NCI-H748 treated with DMSO at 0.1 percent for 48 hours (cell line): ENCODE data around the gene FTO.

Experiments used
- DNase-seq: peaks from one replicate; lab custom pipeline; 2025; lab: John Stamatoyannopoulos, UW

Gene FTO

DNA sequence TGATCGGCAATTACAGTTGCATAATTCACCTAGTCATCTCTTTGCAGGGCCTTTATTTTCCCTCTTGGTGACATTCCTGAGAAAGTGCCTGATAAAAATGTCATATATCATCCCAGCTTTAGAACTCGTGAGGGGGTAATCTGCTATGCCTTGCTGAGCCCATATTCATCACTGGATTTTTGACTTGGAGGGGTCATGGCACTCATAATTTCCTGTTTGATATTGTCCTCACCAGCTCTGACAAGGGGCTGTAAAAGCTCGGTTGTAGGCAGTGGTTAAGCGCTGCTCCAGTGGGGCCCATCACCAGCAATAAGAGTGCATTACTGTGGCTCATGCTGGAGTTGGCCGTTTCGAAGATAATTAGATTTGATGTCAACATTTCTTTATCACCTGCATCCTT lies 355.4 kb downstream of the FTO start:
- DNase-seq, result peak; percentile 48

GRCh38 chr16:54060599-54061421 lies 356.9 kb downstream of the FTO start:
- no peak for DNase-seq

DNA sequence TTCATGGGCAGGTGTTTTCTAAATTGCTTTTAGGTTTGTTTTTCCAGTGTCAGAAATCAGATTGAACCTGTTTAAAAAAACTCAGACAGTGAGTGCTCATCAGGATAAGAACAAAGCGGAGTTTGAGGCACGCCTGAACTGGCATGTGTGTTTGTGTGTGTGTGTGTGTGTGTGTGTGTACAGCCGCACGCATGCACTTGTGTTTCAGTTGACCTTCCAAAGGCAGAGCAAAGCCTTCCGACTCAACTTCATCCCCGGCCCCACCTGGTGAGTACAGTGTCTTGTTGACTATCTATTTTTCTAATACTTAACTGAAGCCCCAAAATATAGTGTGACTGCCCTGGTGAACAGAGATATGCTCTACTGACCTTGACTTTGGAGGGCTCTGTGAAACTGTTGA lies 357.5 kb downstream of the FTO start:
- no peak for DNase-seq

- peak; percentile 83 for DNase-seq
These were observed 358.7 kb downstream of the FTO start for GRCh38 chr16:54062361-54063278.

- no peak for DNase-seq
These were observed 359.4 kb downstream of the FTO start for GRCh38 chr16:54063279-54063773.

DNA sequence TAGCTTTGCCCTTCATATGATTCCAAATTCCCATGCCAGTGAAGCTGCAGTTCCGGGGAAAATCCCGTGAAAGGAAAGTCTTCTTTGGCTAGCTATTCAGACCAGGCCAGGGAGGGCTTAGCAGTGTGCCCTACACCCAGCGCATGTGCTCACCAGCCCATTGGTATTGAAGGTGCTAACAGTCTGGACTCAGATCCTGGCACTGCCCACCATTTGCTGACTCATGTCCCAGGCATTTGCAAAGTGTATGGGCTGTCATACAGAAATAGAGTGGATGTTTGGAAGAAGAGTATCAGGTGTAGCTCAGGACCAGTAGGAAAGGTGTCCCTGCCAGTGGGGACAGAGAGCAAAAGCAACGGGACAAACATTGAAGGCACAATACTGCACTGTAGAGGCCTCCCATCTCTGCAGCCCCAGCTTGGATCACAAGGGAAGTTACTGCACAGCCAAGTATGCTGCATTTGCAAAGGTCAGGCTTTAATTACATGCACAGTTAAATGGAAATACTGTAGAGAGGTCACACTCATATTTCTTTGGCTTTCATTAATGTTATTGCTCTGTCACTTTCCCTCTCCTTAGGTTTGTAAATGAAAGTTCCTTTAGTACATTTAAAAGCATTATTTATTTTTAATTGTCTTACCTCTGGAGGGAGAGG lies 362.6 kb downstream of the FTO start:
- DNase-seq, result no peak

GRCh38 chr16:54067322-54068065 lies 363.5 kb downstream of the FTO start:
- no peak for DNase-seq

DNA sequence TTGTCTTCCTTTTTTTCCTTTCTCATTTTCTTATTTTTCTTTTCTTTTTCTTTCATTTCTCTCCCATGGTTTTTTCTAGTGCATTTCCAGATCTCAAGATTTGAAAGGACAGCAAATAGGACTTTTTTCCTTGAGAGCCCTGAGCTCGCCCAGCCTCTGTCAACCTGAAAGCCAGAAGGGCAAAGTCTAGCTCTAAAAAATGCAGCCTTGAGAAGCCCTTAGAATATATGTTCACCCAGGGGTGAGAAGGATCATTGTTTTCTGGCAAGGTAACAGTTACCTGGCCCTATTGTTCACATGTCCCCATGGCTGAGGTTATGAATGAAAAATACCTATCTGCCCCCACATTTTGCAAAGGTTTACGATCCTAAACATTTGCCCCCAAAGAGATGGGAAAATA lies 364.3 kb downstream of the FTO start:
- DNase-seq, result no peak

GRCh38 chr16:54069601-54070239 lies 365.8 kb downstream of the FTO start:
- no peak for DNase-seq

GRCh38 chr16:54070789-54071343 lies 366.9 kb downstream of the FTO start:
- DNase-seq, result no peak

GRCh38 chr16:54071514-54071913 lies 367.6 kb downstream of the FTO start:
- no peak for DNase-seq

DNA sequence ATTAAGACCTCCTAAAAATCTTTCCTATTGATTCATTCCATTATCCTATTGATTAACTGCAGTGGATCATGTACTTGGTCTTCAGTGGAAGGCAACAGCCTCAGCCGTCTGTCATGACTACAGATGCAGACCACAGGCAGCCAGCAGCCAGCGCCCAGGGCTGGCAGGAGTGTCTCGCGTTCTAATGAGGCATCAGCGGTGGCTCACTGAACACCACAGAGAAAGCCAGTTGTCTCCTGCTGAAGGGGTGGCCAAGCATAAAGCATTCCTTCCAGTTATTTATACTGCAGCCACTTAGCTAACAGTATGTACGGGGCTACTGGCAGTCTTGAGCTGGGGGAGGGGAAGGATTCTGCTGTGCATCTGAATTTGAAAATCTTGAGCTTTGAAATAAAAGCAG lies 368.3 kb downstream of the FTO start:
- no peak for DNase-seq

DNA sequence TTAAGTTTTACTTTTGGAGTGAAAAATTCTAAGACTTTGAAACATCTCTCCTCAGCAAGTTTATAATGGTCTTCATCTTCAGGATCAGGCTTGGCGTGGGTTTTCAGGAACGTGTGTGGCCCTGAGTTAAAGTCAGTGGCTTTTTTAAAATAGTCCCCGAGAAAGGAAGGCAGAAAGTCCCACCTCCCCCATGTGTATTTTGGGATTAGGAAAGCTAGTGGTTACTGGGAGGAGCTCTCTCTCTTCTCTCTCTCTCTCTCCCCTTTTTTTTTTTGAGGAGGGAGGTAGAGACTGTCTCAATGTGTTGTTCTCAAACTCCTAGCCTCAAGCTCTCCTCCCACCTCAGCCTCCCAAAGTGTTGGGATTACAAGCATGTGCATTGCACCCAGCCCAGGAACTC lies 369.4 kb downstream of the FTO start:
- DNase-seq, result no peak

DNA sequence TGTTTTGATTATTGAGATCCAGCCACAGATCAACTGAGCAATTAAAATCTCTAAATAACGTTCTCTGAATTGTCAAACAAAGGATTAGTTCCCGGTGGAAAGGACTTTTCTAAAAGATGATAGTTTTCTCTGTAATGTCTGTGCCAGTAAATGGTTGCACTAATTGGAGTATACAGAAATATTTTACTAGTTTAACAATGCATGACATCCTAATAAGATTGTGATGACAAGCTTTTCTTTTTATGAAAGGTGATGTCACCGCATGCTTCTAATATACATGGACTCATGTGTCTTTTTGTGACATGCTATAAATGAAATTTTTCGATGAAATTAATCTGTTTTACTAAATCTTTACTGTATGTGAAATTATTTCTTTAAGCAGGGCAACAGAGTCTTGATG lies 371.5 kb downstream of the FTO start:
- DNase-seq, result no peak

- no peak for DNase-seq
These were observed 372.1 kb downstream of the FTO start for GRCh38 chr16:54076006-54076504.

- no peak for DNase-seq
These were observed 373.3 kb downstream of the FTO start for GRCh38 chr16:54077050-54077821.

GRCh38 chr16:54080524-54081008 lies 376.6 kb downstream of the FTO start:
- DNase-seq, result no peak

- DNase-seq, result no peak
These were observed 382.8 kb downstream of the FTO start for GRCh38 chr16:54086791-54087190.

- no peak for DNase-seq
These were observed 386.6 kb downstream of the FTO start for GRCh38 chr16:54090602-54091001.

DNA sequence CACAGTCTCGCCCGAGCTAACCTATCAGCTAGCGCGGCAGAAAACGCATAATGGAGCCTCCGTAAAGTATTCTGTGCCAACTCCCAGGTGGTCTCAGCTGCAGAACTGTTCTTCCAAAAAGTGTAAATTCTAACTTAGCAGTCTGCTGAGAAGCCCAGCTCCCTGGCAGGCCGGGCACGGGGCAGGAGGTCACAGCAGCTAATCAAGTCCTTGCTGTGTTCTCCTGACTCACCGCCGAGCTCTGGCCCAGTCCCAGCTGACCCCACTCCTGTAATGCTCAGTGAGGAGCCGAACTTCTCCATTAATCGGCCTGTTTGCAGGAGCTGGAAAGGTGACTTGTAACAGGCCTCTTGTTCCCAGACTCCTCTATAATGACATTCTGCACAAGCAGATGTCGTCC lies 389.3 kb downstream of the FTO start:
- no peak for DNase-seq
